HepG2 (cell line): ENCODE data around the gene PTPN22. TPM values are rescaled to one million over a fixed set of nuclear protein-coding genes. Genes with fewer than 3 reads are reported as not detected.
A peak's percentile ranks its signal among the peaks of the same experiment; 100 is the strongest.

Experiments
- CREB1 ChIP-seq, 2 experiments: fragments of 450-650 bp in 1 of 2; IDR thresholded peaks; 2 replicates each; pipeline ENCODE4 v1.6.1; 2016 to 2017; ENCODE audit warnings: control low read depth in 1 of 2, mild to moderate bottlenecking in 1 of 2, missing compliant biosample characterization in 1 of 2, missing genetic modification characterization in 1 of 2
- CSRNP2 ChIP-seq: sonication (generic); formaldehyde crosslinking; conservative IDR thresholded peaks from 2 replicates; pipeline ENCODE4 v1.8.0; 2022; ENCODE audit warnings: low read depth, missing genetic modification reagents
- GATAD2A ChIP-seq: IDR thresholded peaks from 2 replicates; pipeline ENCODE4 v1.6.1; 2016
- HOXA7 ChIP-seq: sonication (generic); formaldehyde crosslinking; IDR thresholded peaks from 2 replicates; pipeline ENCODE4 v1.8.1; 2022; ENCODE audit warnings: mild to moderate bottlenecking, missing genetic modification reagents, moderate library complexity
- KAT2B ChIP-seq: fragments of 150-350 bp; IDR thresholded peaks from 2 replicates; pipeline ENCODE4 v1.6.1; 2014; ENCODE audit warnings: low read depth, low read length, borderline replicate concordance
- KIAA2018 ChIP-seq: sonication (generic); formaldehyde crosslinking; IDR thresholded peaks from 2 replicates; pipeline ENCODE4 v1.5.0; 2020; ENCODE audit warnings: mild to moderate bottlenecking, missing genetic modification reagents, borderline replicate concordance
- RARG ChIP-seq: sonication (generic); formaldehyde crosslinking; IDR thresholded peaks from 2 replicates; pipeline ENCODE4 v1.4.0; 2020; ENCODE audit warnings: low read depth, mild to moderate bottlenecking, missing genetic modification reagents
- SMARCC2 ChIP-seq: fragments of 450-650 bp; IDR thresholded peaks from 2 replicates; pipeline ENCODE4 v1.6.1; 2017; ENCODE audit warnings: antibody characterized with exemption, mild to moderate bottlenecking
- SP140L ChIP-seq: sonication (generic); formaldehyde crosslinking; IDR thresholded peaks from 2 replicates; pipeline ENCODE4 v1.4.0; 2020; ENCODE audit warnings: missing genetic modification reagents, borderline replicate concordance
- TGIF2 ChIP-seq: IDR thresholded peaks from 2 replicates; pipeline ENCODE4 v1.6.1; 2016; ENCODE audit warnings: control low read depth, missing compliant biosample characterization
- WIZ ChIP-seq: sonication (generic); formaldehyde crosslinking; IDR thresholded peaks from 2 replicates; pipeline ENCODE4 v1.5.1; 2020; ENCODE audit warnings: mild to moderate bottlenecking, missing genetic modification reagents
- ZBTB33 ChIP-seq: sonication (generic); formaldehyde crosslinking; IDR thresholded peaks from 2 replicates; pipeline ENCODE4 v1.4.0; 2020; ENCODE audit warnings: missing genetic modification reagents
- ZBTB38 ChIP-seq: sonication (generic); formaldehyde crosslinking; IDR thresholded peaks from 2 replicates; pipeline ENCODE4 v1.5.1; 2020; ENCODE audit warnings: mild to moderate bottlenecking, missing genetic modification reagents
- ZBTB7B ChIP-seq: sonication (generic); formaldehyde crosslinking; IDR thresholded peaks from 2 replicates; pipeline ENCODE4 v1.4.0; 2020; ENCODE audit warnings: missing genetic modification reagents
- ZFP1 ChIP-seq: IDR thresholded peaks from 2 replicates; pipeline ENCODE4 v1.6.1; 2016
- ZNF383 ChIP-seq: sonication (generic); formaldehyde crosslinking; IDR thresholded peaks from 2 replicates; pipeline ENCODE4 v1.4.0; 2020; ENCODE audit warnings: missing genetic modification reagents, mild to moderate bottlenecking, borderline replicate concordance
- ZNF496 ChIP-seq: sonication (generic); formaldehyde crosslinking; IDR thresholded peaks from 2 replicates; pipeline ENCODE4 v1.8.1; 2023; ENCODE audit warnings: mild to moderate bottlenecking, moderate library complexity, missing genetic modification reagents; ENCODE audit not compliant: insufficient replicate concordance
- ZSCAN21 ChIP-seq: sonication (generic); formaldehyde crosslinking; IDR thresholded peaks from 2 replicates; pipeline ENCODE4 v1.8.0; 2022; ENCODE audit warnings: mild to moderate bottlenecking, missing genetic modification reagents, moderate library complexity, borderline replicate concordance
- polyA plus RNA-seq, 8 experiments: library from polyadenylated mRNA; depleted of rRNA in 3 of 8; stranded (reverse) in 7 of 8; unstranded in 1 of 8; fragments of >200 nt; fragmentation: Illumina TruSeq in 4 of 8; extraction: Trizol in 4 of 8; gene quantifications; 2 replicates each; pipeline versions ENCODE4 v1.2.1 to v1.2.3, GENCODE V29; 2011 to 2016; ENCODE audit warnings: low read depth in 4 of 8, missing spikeins in 1 of 8, mixed read lengths in 1 of 8; ENCODE audit not compliant: insufficient read depth in 1 of 8
- total RNA-seq, 5 experiments: library from RNA; depleted of rRNA; stranded (reverse); fragments of >200 nt; fragmentation: Illumina TruSeq; extraction: Trizol; gene quantifications; 2 replicates each; pipeline ENCODE4 v1.2.3, GENCODE V29; 2016; ENCODE audit warnings: low read depth in 1 of 5

The PTPN22 gene
- total and polyA plus RNA-seq, 2 of the 13 experiments (the other 11 are each of a cell fraction or from before 2014, with no cell fraction given) = not detected

DNA sequence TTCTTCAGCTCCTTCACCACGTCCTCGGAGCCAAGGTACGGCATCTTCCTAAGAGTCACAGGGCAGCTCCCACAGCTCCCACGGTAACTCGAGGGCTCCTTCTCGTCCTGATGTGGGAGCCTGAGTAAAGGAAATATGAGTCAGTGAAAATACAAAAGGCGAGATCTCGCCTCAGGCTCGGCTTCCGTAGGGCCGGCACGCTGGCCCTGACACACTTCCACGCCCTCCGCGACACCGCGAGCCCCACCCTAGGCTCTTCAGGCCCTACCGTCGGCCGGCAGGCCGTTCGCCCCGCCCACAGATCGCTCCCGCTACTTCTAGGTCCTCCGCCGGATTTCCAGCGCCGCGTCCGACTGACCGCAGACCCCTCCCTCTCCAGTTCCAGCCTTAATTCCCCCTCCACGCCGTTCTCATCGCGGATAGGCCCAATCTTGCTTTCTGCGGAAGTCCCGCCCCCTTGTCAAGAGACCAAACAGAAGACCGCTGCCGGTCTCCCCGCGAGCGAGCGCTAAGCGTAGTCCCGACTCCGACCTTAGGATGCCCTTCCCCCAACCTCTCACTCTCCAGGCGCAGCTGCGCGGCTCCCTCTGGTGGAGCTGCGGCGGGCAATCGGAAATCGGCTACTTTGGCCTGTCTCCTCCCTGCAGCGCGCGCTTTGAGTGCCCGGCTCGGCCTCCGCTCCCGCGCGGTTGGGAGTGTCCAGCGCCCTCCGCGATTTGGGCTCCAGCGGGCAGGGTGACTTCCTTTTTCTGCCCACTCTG, 33.3 kb upstream of the PTPN22 start, which contains the start of the genes AP4B1 and DCLRE1B (continued):
- TF ChIP-seq CSRNP2 (CRISPR knock-in tag) (no peak), KAT2B (no peak), SP140L (CRISPR knock-in tag) (0 out of 2 replicates have a peak, but pooled peaks have one; percentile 45), ZNF496 (CRISPR knock-in tag) (no peak), ZNF383 (CRISPR knock-in tag) (no peak), WIZ (no peak), KIAA2018 (CRISPR knock-in tag) (no peak), GATAD2A (CRISPR knock-in tag) (peak; percentile 52), CREB1 (IDR thresholded peaks at IDR 0.05) (peak; percentile 66; the same call in 1 of the 2 replicates), CREB1 (CRISPR knock-in tag; IDR thresholded peaks at IDR 0.05) (peak; percentile 83), HOXA7 (CRISPR knock-in tag) (no peak), ZBTB33 (peak; percentile 13; the same call in 1 of the 2 replicates), SMARCC2 (no peak), RARG (CRISPR knock-in tag) (no peak), ZFP1 (CRISPR knock-in tag) (no peak; the same call in 1 of the 2 replicates), TGIF2 (peak; percentile 77), ZBTB38 (CRISPR knock-in tag) (no peak; the same call in 1 of the 2 replicates), ZSCAN21 (CRISPR knock-in tag) (peak; percentile 86; the same call in 1 of the 2 replicates), ZBTB7B (CRISPR knock-in tag) (peak; percentile 68; the same call in 1 of the 2 replicates)
